ENCODE results near the gene NGDN. TPM values are rescaled to one million over a fixed set of nuclear protein-coding genes. Genes with fewer than 3 reads are reported as not detected.

NGDN gene
- total RNA-seq, 1 experiment from 2014 or later, result 42.0 TPM

DNA sequence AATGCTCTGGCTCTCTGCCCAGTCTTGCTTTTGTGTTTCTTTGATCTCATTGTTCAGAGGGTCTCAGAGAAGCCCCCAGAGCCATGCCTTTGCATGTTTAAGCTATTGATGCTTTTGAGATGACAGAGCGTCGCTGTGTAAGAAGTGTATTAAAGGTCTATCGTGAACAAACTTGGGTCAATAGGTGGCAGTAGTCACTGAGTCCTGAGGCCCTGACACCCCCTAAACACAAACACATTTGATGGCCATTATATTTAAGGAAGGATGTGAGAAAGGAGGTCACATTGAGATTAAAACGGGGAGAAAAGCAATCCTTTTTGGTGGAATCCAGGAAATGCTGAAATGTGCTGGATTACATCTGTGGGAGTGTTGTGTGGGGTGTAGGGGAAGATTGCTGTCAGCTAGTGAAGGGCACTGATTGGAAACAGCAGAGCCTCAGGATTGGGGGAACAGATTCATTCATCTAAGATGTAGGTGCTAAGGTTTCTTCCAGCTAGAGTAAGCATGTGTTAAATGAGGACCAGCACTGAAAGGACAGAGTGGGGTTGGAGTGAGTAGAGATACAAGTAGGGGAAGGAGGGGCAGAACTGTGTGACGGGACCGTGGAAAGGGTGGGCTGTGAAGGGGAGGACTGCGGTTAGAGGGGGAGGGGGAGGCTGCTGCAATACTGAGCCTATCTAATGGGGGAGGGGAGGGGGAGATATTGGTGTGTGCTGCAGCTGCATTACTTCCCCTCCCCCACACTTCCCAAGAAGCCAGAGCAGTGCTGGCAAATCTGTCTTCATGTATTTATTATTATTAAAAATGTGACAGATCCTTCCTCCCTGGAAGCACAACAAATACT is 12.7 kb downstream of the NGDN start:
- H3K4me1 ChIP-seq (ENCODE audit: control insufficient read depth in 1 of 2, insufficient read depth in 2 of 2, low read length in 2 of 2), result no peaks in the 10 kb centered on the region
- H2AFZ ChIP-seq (ENCODE audit: low read depth, low read length, poor library complexity, severe bottlenecking), result no peak overlapping the region
- H3K79me2 ChIP-seq (ENCODE audit: insufficient read depth, low read length), result 0 out of 2 replicates have a peak, but pooled peaks cover 2% of the 10 kb centered on the region
- H4K20me1 ChIP-seq (ENCODE audit: insufficient read depth), result no peaks in the 10 kb centered on the region
- POLR2A ChIA-PET, result no interaction called here
- peaks cover 11 to 22% of the 10 kb centered on the region in 2 experiments; a peak in 3 of 4 replicates for H3K36me3 ChIP-seq (ENCODE audit: control insufficient read depth in 1 of 2, insufficient read depth in 2 of 2, low read length in 2 of 2)
- H3K27ac ChIP-seq (ENCODE audit: low read depth, low read length), result no peak overlapping the region
- TF ChIP-seq, protein P1, sequence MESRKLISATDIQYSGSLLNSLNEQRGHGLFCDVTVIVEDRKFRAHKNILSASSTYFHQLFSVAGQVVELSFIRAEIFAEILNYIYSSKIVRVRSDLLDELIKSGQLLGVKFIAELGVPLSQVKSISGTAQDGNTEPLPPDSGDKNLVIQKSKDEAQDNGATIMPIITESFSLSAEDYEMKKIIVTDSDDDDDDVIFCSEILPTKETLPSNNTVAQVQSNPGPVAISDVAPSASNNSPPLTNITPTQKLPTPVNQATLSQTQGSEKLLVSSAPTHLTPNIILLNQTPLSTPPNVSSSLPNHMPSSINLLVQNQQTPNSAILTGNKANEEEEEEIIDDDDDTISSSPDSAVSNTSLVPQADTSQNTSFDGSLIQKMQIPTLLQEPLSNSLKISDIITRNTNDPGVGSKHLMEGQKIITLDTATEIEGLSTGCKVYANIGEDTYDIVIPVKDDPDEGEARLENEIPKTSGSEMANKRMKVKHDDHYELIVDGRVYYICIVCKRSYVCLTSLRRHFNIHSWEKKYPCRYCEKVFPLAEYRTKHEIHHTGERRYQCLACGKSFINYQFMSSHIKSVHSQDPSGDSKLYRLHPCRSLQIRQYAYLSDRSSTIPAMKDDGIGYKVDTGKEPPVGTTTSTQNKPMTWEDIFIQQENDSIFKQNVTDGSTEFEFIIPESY (IDR thresholded peaks at IDR 0.05; ENCODE audit: extremely low read depth, insufficient replicate concordance, low read length), result no peak
- TF ChIP-seq, protein P2, sequence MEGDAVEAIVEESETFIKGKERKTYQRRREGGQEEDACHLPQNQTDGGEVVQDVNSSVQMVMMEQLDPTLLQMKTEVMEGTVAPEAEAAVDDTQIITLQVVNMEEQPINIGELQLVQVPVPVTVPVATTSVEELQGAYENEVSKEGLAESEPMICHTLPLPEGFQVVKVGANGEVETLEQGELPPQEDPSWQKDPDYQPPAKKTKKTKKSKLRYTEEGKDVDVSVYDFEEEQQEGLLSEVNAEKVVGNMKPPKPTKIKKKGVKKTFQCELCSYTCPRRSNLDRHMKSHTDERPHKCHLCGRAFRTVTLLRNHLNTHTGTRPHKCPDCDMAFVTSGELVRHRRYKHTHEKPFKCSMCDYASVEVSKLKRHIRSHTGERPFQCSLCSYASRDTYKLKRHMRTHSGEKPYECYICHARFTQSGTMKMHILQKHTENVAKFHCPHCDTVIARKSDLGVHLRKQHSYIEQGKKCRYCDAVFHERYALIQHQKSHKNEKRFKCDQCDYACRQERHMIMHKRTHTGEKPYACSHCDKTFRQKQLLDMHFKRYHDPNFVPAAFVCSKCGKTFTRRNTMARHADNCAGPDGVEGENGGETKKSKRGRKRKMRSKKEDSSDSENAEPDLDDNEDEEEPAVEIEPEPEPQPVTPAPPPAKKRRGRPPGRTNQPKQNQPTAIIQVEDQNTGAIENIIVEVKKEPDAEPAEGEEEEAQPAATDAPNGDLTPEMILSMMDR (IDR thresholded peaks at IDR 0.05 in 2 of 3, conservative IDR thresholded peaks at IDR 0.05 in 1 of 3; ENCODE audit: borderline replicate concordance in 1 of 3, insufficient read depth in 1 of 3, low read depth in 2 of 3, low read length in 2 of 3), result peak in 1 of 3 experiments; percentile 24; a peak in 1 of 6 replicates
- no peaks in the 10 kb centered on the region for H3K27me3 ChIP-seq (ENCODE audit: insufficient read depth, low read length)
- no peak overlapping the region for H3K4me3 ChIP-seq (replicated peaks in 1 of 2; ENCODE audit: low read depth in 1 of 2, low read length in 2 of 2)
- DNase-seq (ENCODE audit: low read depth, low spot score) (no peak), ATAC-seq (no peak)
- no peak overlapping the region for H3K4me2 ChIP-seq (ENCODE audit: low read length)
- H3K9me2 ChIP-seq (ENCODE audit: insufficient read depth), result no peaks in the 10 kb centered on the region
- CTCF ChIA-PET, result interaction anchor here (0.8 to 6.0 kb wide), 2 partner anchors 77 to 81 kb away, joined by 3 to 69 read pairs; no protein-coding TSS in a partner anchor
- BruUV-seq (replicated peaks), result no TSS peak
- RAD21 ChIA-PET (ENCODE audit: low non-redundant PET in 1 of 2, low total read pairs in 2 of 2, uncharacterized antibody in 2 of 2, unreplicated experiment in 2 of 2), result no interaction called here
- H3K9me3 ChIP-seq (ENCODE audit: control insufficient read depth in 1 of 2, insufficient read depth in 1 of 2, low read depth in 1 of 2, low read length in 2 of 2), result no peaks in the 10 kb centered on the region
- intact Hi-C loops (cut with micrococcal nuclease), result no loop called here
- no peak overlapping the region for H3K9ac ChIP-seq (ENCODE audit: low read length)

All from HCT116 (cell line).